HEK293T (cell line): ENCODE results near the gene CCDC120.

Source experiments
- CTCF ChIA-PET: fragments of 350-600 bp; formaldehyde crosslinking; extraction: SDS; loops from one replicate; lab custom pipeline; 2021; ENCODE audit warnings: antibody characterized with exemption, inconsistent platforms; lab: Yijun Ruan, JAX
- POLR2A ChIA-PET: fragments of 350-600 bp; formaldehyde crosslinking; extraction: SDS; loops from one replicate; lab custom pipeline; 2020; ENCODE audit warnings: antibody characterized with exemption, inconsistent platforms; lab: Yijun Ruan, JAX
- DNase-seq: peaks from one replicate; pipeline ENCODE4 v3.0.0; 2012; ENCODE audit warnings: mixed read lengths; ENCODE audit errors: extremely low spot score
- BHLHE40 ChIP-seq: fragments of 450-650 bp; IDR thresholded peaks from 2 replicates; pipeline ENCODE4 v1.6.1; 2016; ENCODE audit warnings: mild to moderate bottlenecking, moderate library complexity, borderline replicate concordance
- FOXK2 ChIP-seq: fragments of 450-650 bp; IDR thresholded peaks from 2 replicates; pipeline ENCODE4 v1.6.1; 2016; ENCODE audit warnings: mild to moderate bottlenecking
- LEF1 ChIP-seq: fragments of 450-650 bp; IDR thresholded peaks from 2 replicates; pipeline ENCODE4 v1.6.1; 2017; ENCODE audit warnings: mild to moderate bottlenecking, borderline replicate concordance
- PKNOX1 ChIP-seq: fragments of 450-650 bp; IDR thresholded peaks from 2 replicates; pipeline ENCODE4 v1.6.1; 2016
- SP1 ChIP-seq: fragments of 450-650 bp; IDR thresholded peaks from 2 replicates; pipeline ENCODE4 v1.6.1; 2017
- SUZ12 ChIP-seq: fragments of 450-650 bp; IDR thresholded peaks from 2 replicates; pipeline ENCODE4 v1.6.1; 2016; ENCODE audit warnings: mild to moderate bottlenecking
- ZNF384 ChIP-seq: fragments of 450-650 bp; IDR thresholded peaks from 2 replicates; pipeline ENCODE4 v1.6.1; 2016

CCDC120 gene

GRCh38 chrX:49117581-49117980, 58.8 kb downstream of the CCDC120 start:
- no peak for TF ChIP-seq FOXK2
- no peak for TF ChIP-seq BHLHE40
- no peak for TF ChIP-seq PKNOX1
- no peak for TF ChIP-seq SUZ12
- TF ChIP-seq LEF1: no peak
- no peak for TF ChIP-seq SP1
- no peak for TF ChIP-seq ZNF384
- CTCF ChIA-PET: no interaction called here
- POLR2A ChIA-PET: no interaction called here
- no peak for DNase-seq
